GM12878 (cell line): Measurements from ENCODE around the gene CD63. TPM values are rescaled to one million over a fixed set of nuclear protein-coding genes. Genes with fewer than 3 reads are reported as not detected.

Experiments
- ATAC-seq: fragments of 200-7000 bp; cut with Tn5 transposase; 3 replicates; pipeline ENCODE4 v1.9.1; 2020; ENCODE audit warnings: mild to moderate bottlenecking, moderate library complexity
- BruUV-seq: library from RNA; stranded (reverse); fragments of 400-500 nt; replicated peaks from 2 replicates; lab custom pipeline; 2021; lab: Mats Ljungman, UMichigan
- CTCF ChIA-PET: fragments of 300-600 bp; sonication (Branson Sonifier 250); formaldehyde crosslinking; extraction: SDS; loops from one replicate; lab custom pipeline; 2021; ENCODE audit warnings: inconsistent platforms; lab: Yijun Ruan, JAX
- POLR2A ChIA-PET: fragments of 350-600 bp; formaldehyde crosslinking; extraction: SDS; loops from one replicate; lab custom pipeline; 2021; ENCODE audit warnings: inconsistent platforms; lab: Charles Lee
- RAD21 ChIA-PET: fragments of 300-600 bp; sonication (Branson Sonifier 250); formaldehyde crosslinking; loops from one replicate; lab custom pipeline; 2023; ENCODE audit warnings: antibody characterized with exemption; ENCODE audit not compliant: unreplicated experiment; lab: Charles Lee
- SMC1A ChIA-PET: fragments of 300-600 bp; sonication (Branson Sonifier 250); formaldehyde crosslinking; loops from one replicate; lab custom pipeline; 2023; ENCODE audit not compliant: unreplicated experiment, uncharacterized antibody; lab: Charles Lee
- DNase-seq: peaks from one replicate; pipeline ENCODE4 v3.0.0-alpha.2; 2011; ENCODE audit warnings: low read depth, low spot score
- FAIRE-seq: peaks from 3 replicates; lab custom pipeline; 2011; peaks lifted over from hg19 to GRCh38; lab: Jason Lieb, UNC
- H2AFZ ChIP-seq: 2 replicates; pipeline ENCODE4 v1.6.0; 2011; ENCODE audit warnings: low read depth, low read length, control low read depth; ENCODE audit not compliant: control insufficient read depth
- H3K27ac ChIP-seq: 2 replicates; pipeline ENCODE4 v1.5.1; 2011; ENCODE audit warnings: control low read depth; ENCODE audit not compliant: control insufficient read depth, insufficient read depth
- H3K27me3 ChIP-seq, 2 experiments: replicated peaks in 1 of 2; 2 replicates each; pipeline versions ENCODE4 v1.6.0 to v1.6.1; 2011; ENCODE audit warnings: low read length in 1 of 2; ENCODE audit not compliant: control insufficient read depth in 2 of 2, insufficient read depth in 2 of 2
- H3K36me3 ChIP-seq, 2 experiments: 2 replicates each; pipeline ENCODE4 v1.5.1; 2011; ENCODE audit warnings: low read length in 1 of 2; ENCODE audit not compliant: control insufficient read depth in 2 of 2, insufficient read depth in 2 of 2
- H3K4me1 ChIP-seq: 2 replicates; pipeline ENCODE4 v1.6.1; 2011; ENCODE audit warnings: mild to moderate bottlenecking, low read length, moderate library complexity, mixed read lengths; ENCODE audit not compliant: control insufficient read depth, insufficient read depth
- H3K4me2 ChIP-seq: 2 replicates; pipeline ENCODE4 v1.6.0; 2011; ENCODE audit warnings: control low read depth; ENCODE audit not compliant: control insufficient read depth, insufficient read depth
- H3K4me3 ChIP-seq: fragments of 200-600 bp; sonication (generic); 2 replicates; pipeline ENCODE4 v1.5.1; 2016
- H3K79me2 ChIP-seq: 2 replicates; pipeline ENCODE4 v1.6.0; 2011; ENCODE audit warnings: low read length; ENCODE audit not compliant: control insufficient read depth, insufficient read depth
- H3K9ac ChIP-seq: 2 replicates; pipeline ENCODE4 v1.8.0; 2011; ENCODE audit warnings: low read length, control low read depth, mixed read lengths; ENCODE audit not compliant: control insufficient read depth, insufficient read depth
- H3K9me3 ChIP-seq: replicated peaks from 3 replicates; pipeline ENCODE4 v1.5.1; 2011; ENCODE audit warnings: mild to moderate bottlenecking, low read length; ENCODE audit not compliant: control insufficient read depth, insufficient read depth
- H4K20me1 ChIP-seq: 2 replicates; pipeline ENCODE4 v1.6.0; 2011; ENCODE audit not compliant: control insufficient read depth, insufficient read depth
- EGR1 ChIP-seq, 2 experiments: IDR thresholded peaks; 1 replicate in 1 of 2; 2 replicates in 1 of 2; pipeline ENCODE4 v1.6.1; 2011 to 2012; ENCODE audit warnings: low read depth in 2 of 2, low read length in 2 of 2, borderline replicate concordance in 1 of 2, mild to moderate bottlenecking in 1 of 2, moderate library complexity in 1 of 2
- ESRRA ChIP-seq: IDR thresholded peaks from 2 replicates; pipeline ENCODE4 v1.6.1; 2012; ENCODE audit warnings: mild to moderate bottlenecking, low read length, improper control_type of control experiment
- EZH2 ChIP-seq: IDR thresholded peaks from 2 replicates; pipeline ENCODE4 v1.6.1; 2012; ENCODE audit warnings: low read depth, mild to moderate bottlenecking, control low read depth, inconsistent platforms, low read length, borderline replicate concordance; ENCODE audit not compliant: control insufficient read depth
- JUNB ChIP-seq: IDR thresholded peaks from 2 replicates; pipeline ENCODE4 v1.6.1; 2016; ENCODE audit warnings: antibody characterized with exemption, mild to moderate bottlenecking
- MTA2 ChIP-seq: fragments of 450-650 bp; IDR thresholded peaks from 2 replicates; pipeline ENCODE4 v1.6.1; 2016; ENCODE audit warnings: low read depth, mild to moderate bottlenecking, moderate library complexity
- NFXL1 ChIP-seq: fragments of 450-650 bp; IDR thresholded peaks from 2 replicates; pipeline ENCODE4 v1.6.1; 2017; ENCODE audit warnings: antibody characterized with exemption, mild to moderate bottlenecking, borderline replicate concordance
- RAD21 ChIP-seq: IDR thresholded peaks from 2 replicates; pipeline ENCODE4 v1.6.1; 2011; ENCODE audit warnings: mild to moderate bottlenecking, low read depth, low read length, moderate library complexity; ENCODE audit not compliant: insufficient read depth
- SIN3A ChIP-seq: IDR thresholded peaks from 2 replicates; pipeline ENCODE4 v1.6.1; 2012; ENCODE audit warnings: low read depth, low read length, improper control_type of control experiment
- SMAD1 ChIP-seq: fragments of 450-650 bp; IDR thresholded peaks from 2 replicates; pipeline ENCODE4 v1.6.1; 2018; ENCODE audit warnings: mild to moderate bottlenecking, low read depth; ENCODE audit not compliant: partially characterized antibody
- ZNF24 ChIP-seq: fragments of 450-650 bp; IDR thresholded peaks from 2 replicates; pipeline ENCODE4 v1.6.1; 2017; ENCODE audit warnings: antibody characterized with exemption, mild to moderate bottlenecking
- WGBS: methylation state at CpG from one replicate; pipeline ENCODE4 v1.1.6; 2016; ENCODE audit warnings: low lambda C conversion rate; ENCODE audit not compliant: insufficient replicate concordance, insufficient coverage; ENCODE audit errors: missing lambda C conversion rate; 5-methylcytosine and 5-hydroxymethylcytosine counted together
- in situ Hi-C: fragments of 300-500 bp; cut with MboI; formaldehyde crosslinking; loops from 9 replicates; pipeline ENCODE4 v1.14.3; 2018; ENCODE audit warnings: mixed read lengths
- intact Hi-C: fragments of 100-400 bp; cut with micrococcal nuclease; formaldehyde crosslinking; loops from one replicate; pipeline ENCODE4 v1.14.2; 2022; ENCODE audit not compliant: unreplicated experiment
- polyA plus RNA-seq, 11 experiments: library from polyadenylated mRNA; depleted of rRNA in 4 of 11; unstranded in 6 of 11; stranded (reverse) in 5 of 11; fragments of >200 nt; fragmentation: Nextera tagmentation in 4 of 11; fragmentation: Illumina TruSeq in 1 of 11; extraction: Ambion mirVana in 4 of 11; extraction: Trizol in 1 of 11; gene quantifications; 1 replicate in 1 of 11; 2 replicates in 10 of 11; pipeline versions ENCODE4 v1.2.1 to v1.2.3, GENCODE V29; 2011 to 2016; ENCODE audit warnings: inconsistent platforms in 2 of 11, missing spikeins in 2 of 11, low read depth in 1 of 11
- total RNA-seq, 4 experiments: library from RNA; depleted of rRNA in 3 of 4; stranded (reverse); fragments of >200 nt in 3 of 4; fragmentation: Illumina TruSeq in 1 of 4; extraction: Trizol in 1 of 4; gene quantifications; 2 replicates each; pipeline versions ENCODE4 v1.2.1 to v1.2.3, GENCODE V29; 2013 to 2021
- TF ChIP-seq, protein P1 (sequence below): fragments of 450-650 bp; IDR thresholded peaks from 2 replicates; pipeline ENCODE4 v1.6.1; 2017; ENCODE audit warnings: low read depth, mild to moderate bottlenecking, moderate library complexity
- TF ChIP-seq, protein P2 (sequence below): IDR thresholded peaks from 2 replicates; pipeline ENCODE4 v1.6.1; 2012; ENCODE audit warnings: low read depth, low read length, improper control_type of control experiment
- TF ChIP-seq, protein P3 (sequence below): fragments of 450-650 bp; IDR thresholded peaks from 2 replicates; pipeline ENCODE4 v1.6.1; 2017; ENCODE audit warnings: borderline replicate concordance

Gene CD63
- total and polyA plus RNA-seq, 10 of the 15 experiments (the other 5 are each of a cell fraction or from before 2014, with no cell fraction given): 147 to 220 (median 183) TPM

DNA sequence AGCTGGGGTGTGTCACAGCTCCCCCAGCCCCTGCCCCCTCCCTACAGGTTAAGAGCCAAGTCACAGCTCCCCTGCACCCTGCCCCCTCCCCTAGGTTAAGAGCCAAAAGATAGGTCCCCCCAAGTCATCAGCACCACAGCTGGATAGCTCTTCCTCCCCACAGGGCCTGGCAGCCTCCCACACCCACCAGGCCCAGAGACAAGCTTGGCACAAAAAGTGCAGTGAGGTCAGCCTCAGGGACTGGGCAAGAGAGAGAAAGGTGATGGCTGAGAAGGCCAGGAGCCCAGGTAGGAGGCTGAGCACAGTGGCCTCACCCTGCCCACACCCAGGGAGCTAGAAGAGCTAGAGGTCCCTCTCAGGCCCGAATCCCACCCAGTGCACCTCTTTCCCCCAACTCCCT is 29.8 kb downstream of the CD63 start:
- no peak overlapping the region for H3K4me2 ChIP-seq
- no TSS peak for BruUV-seq
- POLR2A ChIA-PET: no interaction called here
- H3K4me3 ChIP-seq: no peak overlapping the region
- in situ Hi-C loops (no loop called here), intact Hi-C loops (no loop called here)
- DNase-seq (no peak), ATAC-seq (no peak), FAIRE-seq (no peak)
- SMC1A ChIA-PET: no interaction called here
- no peaks in the 10 kb centered on the region for H3K9me3 ChIP-seq
- no peaks in the 10 kb centered on the region for H3K79me2 ChIP-seq
- H3K9ac ChIP-seq: no peak overlapping the region
- no peaks in the 10 kb centered on the region for H3K27me3 ChIP-seq
- no peaks in the 10 kb centered on the region for H3K36me3 ChIP-seq
- no peaks in the 10 kb centered on the region for H4K20me1 ChIP-seq
- TF ChIP-seq, protein P1, sequence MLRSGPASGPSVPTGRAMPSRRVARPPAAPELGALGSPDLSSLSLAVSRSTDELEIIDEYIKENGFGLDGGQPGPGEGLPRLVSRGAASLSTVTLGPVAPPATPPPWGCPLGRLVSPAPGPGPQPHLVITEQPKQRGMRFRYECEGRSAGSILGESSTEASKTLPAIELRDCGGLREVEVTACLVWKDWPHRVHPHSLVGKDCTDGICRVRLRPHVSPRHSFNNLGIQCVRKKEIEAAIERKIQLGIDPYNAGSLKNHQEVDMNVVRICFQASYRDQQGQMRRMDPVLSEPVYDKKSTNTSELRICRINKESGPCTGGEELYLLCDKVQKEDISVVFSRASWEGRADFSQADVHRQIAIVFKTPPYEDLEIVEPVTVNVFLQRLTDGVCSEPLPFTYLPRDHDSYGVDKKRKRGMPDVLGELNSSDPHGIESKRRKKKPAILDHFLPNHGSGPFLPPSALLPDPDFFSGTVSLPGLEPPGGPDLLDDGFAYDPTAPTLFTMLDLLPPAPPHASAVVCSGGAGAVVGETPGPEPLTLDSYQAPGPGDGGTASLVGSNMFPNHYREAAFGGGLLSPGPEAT: no peak
- TF ChIP-seq SIN3A: no peak
- TF ChIP-seq JUNB: no peak
- TF ChIP-seq SMAD1: no peak
- no peak for TF ChIP-seq ZNF24
- no peak overlapping the region for H2AFZ ChIP-seq
- WGBS: 0% methylated on average over 1 of the region's 1 CpG
- no peaks in the 10 kb centered on the region for H3K4me1 ChIP-seq
- CTCF ChIA-PET: interaction anchor here (1.1 to 1.2 kb wide), 2 partner anchors 18 to 42 kb away, joined by 3 read pairs; partner anchors contain the start of gene BLOC1S1
- H3K27ac ChIP-seq: no peak overlapping the region
- RAD21 ChIA-PET: no interaction called here

DNA sequence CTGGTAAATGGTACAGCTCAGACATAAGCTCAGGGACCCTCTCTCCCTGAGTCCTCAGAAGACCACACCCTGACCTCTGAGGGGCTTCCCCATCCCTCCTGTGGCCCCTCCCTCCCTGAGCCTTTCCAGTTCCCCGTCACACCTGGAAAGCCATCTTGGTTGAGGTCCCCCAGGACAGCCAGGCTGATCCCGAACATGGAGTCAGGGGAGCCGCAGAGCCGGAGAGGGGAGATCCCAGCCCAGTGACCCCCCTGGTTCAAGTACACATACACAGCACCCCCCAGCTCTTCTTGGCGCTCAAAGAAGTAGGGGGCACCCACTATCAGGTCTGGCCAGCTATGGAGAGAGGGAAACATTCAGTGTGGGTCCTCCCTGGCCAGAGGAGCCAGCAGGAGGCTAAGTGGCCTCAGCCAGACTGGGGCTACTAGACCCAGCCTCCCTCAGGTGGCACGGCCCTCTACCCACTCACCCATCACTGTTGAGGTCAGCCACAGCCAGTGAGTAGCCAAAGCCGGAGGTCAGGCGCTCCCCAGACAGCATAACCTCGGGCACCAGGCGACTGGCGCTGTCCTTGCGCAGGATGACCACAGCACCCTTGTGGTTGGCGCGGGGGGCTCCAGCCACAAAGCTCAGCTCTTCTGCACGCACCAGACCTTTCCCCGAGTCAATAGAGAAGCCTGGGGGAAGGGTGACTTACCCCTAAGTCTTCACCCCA is 30.4 kb downstream of the CD63 start:
- H3K27ac ChIP-seq: no peak overlapping the region
- H3K27me3 ChIP-seq: no peaks in the 10 kb centered on the region
- H2AFZ ChIP-seq: no peak overlapping the region
- no peak overlapping the region for H3K9ac ChIP-seq
- no peaks in the 10 kb centered on the region for H3K9me3 ChIP-seq
- H3K4me1 ChIP-seq: no peaks in the 10 kb centered on the region
- in situ Hi-C loops (no loop called here), intact Hi-C loops (no loop called here)
- DNase-seq (no peak), FAIRE-seq (no peak), ATAC-seq (no peak)
- no peaks in the 10 kb centered on the region for H3K36me3 ChIP-seq
- ChIA-PET RAD21 (no interaction called here), SMC1A (no interaction called here), POLR2A (no interaction called here), CTCF (interaction anchor here (1.1 to 1.2 kb wide), 2 partner anchors 18 to 42 kb away, joined by 3 read pairs; partner anchors contain the start of gene BLOC1S1)
- H3K79me2 ChIP-seq: no peaks in the 10 kb centered on the region
- H4K20me1 ChIP-seq: no peaks in the 10 kb centered on the region
- BruUV-seq: no TSS peak
- 35% methylated on average over 16 of the region's 16 CpGs for WGBS
- H3K4me2 ChIP-seq: no peak overlapping the region
- H3K4me3 ChIP-seq: no peak overlapping the region
- TF ChIP-seq RAD21: no peak
- TF ChIP-seq, protein P2, sequence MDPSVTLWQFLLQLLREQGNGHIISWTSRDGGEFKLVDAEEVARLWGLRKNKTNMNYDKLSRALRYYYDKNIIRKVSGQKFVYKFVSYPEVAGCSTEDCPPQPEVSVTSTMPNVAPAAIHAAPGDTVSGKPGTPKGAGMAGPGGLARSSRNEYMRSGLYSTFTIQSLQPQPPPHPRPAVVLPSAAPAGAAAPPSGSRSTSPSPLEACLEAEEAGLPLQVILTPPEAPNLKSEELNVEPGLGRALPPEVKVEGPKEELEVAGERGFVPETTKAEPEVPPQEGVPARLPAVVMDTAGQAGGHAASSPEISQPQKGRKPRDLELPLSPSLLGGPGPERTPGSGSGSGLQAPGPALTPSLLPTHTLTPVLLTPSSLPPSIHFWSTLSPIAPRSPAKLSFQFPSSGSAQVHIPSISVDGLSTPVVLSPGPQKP: no peak
- no peak for TF ChIP-seq ESRRA
- TF ChIP-seq MTA2: no peak
- no peak for TF ChIP-seq EZH2
- TF ChIP-seq JUNB: no peak
- no peak for TF ChIP-seq ZNF24
- TF ChIP-seq NFXL1: no peak
- no peak for TF ChIP-seq EGR1 (IDR thresholded peaks at IDR 0.05; ENCODE audit: borderline replicate concordance in 1 of 2, low read depth in 2 of 2, low read length in 2 of 2)
- TF ChIP-seq, protein P3, sequence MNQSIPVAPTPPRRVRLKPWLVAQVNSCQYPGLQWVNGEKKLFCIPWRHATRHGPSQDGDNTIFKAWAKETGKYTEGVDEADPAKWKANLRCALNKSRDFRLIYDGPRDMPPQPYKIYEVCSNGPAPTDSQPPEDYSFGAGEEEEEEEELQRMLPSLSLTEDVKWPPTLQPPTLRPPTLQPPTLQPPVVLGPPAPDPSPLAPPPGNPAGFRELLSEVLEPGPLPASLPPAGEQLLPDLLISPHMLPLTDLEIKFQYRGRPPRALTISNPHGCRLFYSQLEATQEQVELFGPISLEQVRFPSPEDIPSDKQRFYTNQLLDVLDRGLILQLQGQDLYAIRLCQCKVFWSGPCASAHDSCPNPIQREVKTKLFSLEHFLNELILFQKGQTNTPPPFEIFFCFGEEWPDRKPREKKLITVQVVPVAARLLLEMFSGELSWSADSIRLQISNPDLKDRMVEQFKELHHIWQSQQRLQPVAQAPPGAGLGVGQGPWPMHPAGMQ: no peak
